GM21786 (cell line): ENCODE results near the gene OR2W3.
A peak's percentile ranks its signal among the peaks of the same experiment; 100 is the strongest.

ENCODE experiments used
- ATAC-seq: cut with Tn5 transposase; IDR thresholded peaks from one replicate; pipeline ENCODE4 v1.9.1; 2021; ENCODE audit not compliant: unreplicated experiment

OR2W3 gene

GRCh38 chr1:247895163-247895637 lies at the start of gene OR2W3:
TSS of gene OR2W3 (plus strand) at chr1:247895587. CDS start at chr1:247895587, 0 bp downstream.
- ATAC-seq, result no peak

GRCh38 chr1:247845693-247846017 lies 49.7 kb upstream of the OR2W3 start:
- ATAC-seq, result no peak

- ATAC-seq, result no peak
Measured at GRCh38 chr1:247848346-247848745, 47.0 kb upstream of the OR2W3 start.

- ATAC-seq, result no peak
Measured at GRCh38 chr1:247849616-247850015, 45.8 kb upstream of the OR2W3 start.

GRCh38 chr1:247854899-247855545 lies 40.4 kb upstream of the OR2W3 start:
- ATAC-seq, result no peak

- ATAC-seq, result no peak
Measured at GRCh38 chr1:247855911-247856310, 39.5 kb upstream of the OR2W3 start.

DNA sequence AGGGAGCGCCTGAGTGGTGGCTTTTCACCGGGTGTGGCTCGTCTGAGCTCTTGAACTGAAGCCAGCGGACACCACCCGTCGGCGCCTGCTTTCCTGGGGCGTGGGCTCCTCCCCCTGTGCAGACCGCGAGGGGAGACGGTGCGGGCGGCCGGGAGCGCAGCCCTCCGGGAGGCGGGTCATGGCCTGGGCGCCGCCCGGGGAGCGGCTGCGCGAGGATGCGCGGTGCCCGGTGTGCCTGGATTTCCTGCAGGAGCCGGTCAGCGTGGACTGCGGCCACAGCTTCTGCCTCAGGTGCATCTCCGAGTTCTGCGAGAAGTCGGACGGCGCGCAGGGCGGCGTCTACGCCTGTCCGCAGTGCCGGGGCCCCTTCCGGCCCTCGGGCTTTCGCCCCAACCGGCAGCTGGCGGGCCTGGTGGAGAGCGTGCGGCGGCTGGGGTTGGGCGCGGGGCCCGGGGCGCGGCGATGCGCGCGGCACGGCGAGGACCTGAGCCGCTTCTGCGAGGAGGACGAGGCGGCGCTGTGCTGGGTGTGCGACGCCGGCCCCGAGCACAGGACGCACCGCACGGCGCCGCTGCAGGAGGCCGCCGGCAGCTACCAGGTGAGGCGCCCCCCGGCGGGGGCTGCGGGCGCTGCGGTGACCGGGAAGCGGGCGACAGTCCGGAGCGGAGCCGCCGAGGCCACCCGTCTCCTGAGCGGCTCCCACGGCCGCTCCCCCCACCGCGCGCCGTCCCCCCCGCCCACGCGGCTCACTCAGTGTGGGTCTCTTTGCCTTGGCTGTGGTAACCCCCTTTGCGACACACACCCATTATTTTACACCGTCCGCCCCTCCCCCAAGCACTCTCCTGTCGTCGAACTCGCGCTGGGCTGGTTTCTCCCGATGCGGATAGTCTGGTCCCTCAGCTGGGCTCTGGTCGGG lies 38.1 kb upstream of the OR2W3 start, which contains the start of gene TRIM58:
Gene TRIM58, plus strand, starts transcription at position 119 of the 916 bp plus-strand sequence. Its CDS starts 60 bp downstream, at position 179.
- ATAC-seq, result peak; percentile 74

DNA sequence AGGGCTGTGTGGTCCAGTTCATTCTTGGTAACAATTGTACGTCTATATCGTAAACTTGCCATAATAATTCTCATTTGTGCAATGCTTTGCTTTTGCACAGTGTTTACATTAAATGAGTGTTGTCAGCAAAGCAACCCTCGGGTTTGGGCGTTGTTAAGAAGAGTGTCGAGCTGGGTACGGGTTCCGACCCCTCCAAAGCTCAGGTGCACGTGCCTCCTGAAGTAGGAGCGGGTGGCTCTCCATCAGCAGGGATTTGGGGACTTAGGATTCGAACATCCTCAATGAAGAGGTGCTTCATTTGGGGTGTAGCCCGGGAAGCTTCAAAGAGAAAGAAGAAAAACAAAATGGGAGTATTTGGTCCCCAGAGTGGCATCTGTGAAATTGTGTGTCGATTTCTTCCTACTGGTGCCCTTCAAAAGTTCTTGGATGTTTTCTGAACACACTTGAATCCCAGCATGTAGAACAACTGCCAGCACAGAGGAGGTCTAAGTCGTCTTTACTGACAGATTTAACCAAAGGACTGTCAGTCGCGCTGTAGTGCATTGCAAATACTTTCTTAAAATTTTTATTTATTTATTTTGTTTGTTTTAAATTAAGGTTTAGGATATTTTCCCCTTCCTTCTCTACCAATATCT lies 37.3 kb upstream of the OR2W3 start:
- ATAC-seq, result no peak

DNA sequence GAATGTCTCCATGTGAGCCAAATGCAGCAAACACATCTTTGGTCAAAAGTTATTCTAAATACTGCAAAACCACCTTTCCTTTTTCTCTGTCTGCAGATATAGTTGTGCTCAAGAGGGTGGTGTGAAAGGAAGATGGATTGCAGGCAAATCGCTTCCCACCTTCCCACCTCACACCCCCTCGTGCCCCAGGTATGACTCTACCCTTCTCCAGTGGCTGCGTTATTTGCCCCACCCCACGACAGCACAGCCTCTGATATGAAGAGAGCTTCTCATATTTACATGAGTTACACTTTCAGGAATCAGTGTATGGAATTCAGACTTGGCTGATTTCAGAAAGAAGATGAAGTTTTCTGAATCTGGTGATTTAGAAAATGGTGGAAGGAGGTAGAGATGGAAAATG lies 32.6 kb upstream of the OR2W3 start:
- ATAC-seq, result no peak

- no peak for ATAC-seq
Measured at GRCh38 chr1:247864644-247865043, 30.7 kb upstream of the OR2W3 start.

- ATAC-seq, result no peak
Measured at GRCh38 chr1:247865416-247865815, 30.0 kb upstream of the OR2W3 start.

DNA sequence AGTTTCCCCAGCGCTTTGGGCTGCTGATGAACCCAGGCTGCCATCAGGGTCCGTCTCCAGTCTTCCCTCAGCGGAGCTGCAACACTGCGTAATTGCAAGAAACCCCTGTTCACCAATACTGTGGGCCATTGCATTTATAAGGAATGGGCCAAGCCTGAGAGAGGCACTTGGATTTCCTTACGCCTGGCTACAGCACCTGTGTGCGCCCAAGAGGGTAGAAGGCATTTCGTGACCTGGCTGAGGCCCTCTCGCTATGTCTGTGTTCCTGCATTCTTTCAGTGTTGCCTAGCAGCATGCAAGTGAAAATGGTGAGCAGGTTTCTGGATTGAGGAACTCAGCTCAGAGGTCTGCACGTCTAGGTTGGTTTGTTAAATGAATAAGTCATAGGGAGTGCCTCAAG lies 12.0 kb upstream of the OR2W3 start:
- no peak for ATAC-seq

DNA sequence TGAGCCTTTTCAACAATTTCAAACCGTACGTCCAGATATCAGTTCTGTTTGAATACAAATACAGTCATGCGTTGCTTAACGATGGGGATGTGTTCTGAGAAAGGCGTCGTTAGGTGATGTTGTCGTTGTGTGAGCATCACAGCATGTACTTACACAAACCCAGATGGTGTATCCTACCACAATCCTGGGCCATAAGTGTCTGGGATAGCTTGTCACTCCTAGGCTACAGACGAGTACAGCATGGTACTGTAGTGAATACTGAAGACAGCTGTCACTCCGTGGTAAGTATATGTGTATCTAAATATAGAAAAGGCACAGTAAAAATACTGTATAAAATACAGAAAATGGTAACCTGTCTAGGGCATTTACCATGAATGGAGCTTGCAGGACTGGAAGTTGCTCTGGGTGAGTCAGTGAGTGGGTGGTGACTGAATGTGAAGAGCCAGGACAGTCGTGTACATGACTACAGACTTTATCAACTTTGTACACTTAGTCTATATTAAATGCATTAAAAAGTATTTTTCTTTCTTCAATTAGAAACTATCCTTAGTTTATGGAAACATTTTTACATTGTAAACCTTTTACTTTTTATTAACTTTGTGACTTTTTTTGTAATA lies 10.5 kb upstream of the OR2W3 start:
- ATAC-seq, result no peak

GRCh38 chr1:247895976-247896375 lies 589 bp downstream of the OR2W3 start:
- ATAC-seq, result no peak

- ATAC-seq, result no peak
Measured at GRCh38 chr1:247904122-247904521, 8.7 kb downstream of the OR2W3 start.

DNA sequence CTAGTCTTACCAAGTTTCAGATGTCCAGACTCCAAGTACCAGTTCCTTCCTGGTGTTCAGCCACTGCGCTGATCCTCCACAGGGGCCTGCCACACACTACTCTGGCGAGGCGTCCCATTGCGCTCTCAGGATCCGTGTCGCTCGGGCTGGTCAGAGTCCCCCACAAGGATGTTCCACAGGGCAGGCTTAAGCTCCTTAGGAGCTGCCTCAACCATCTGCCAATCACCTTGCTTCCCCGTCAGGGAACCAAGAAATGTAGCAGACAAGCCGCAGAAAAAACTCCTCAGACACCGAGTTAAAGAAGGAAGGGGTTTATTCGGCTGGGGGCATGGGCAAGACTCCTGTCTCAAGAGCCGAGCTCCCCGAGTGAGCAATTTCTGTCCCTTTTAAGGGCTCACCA lies 9.8 kb downstream of the OR2W3 start:
- ATAC-seq, result no peak

- ATAC-seq, result no peak
Measured at GRCh38 chr1:247905910-247906503, 10.6 kb downstream of the OR2W3 start.

GRCh38 chr1:247906504-247907047 lies 11.2 kb downstream of the OR2W3 start:
- no peak for ATAC-seq

- no peak for ATAC-seq
Measured at GRCh38 chr1:247908766-247909165, 13.4 kb downstream of the OR2W3 start.

- no peak for ATAC-seq
Measured at GRCh38 chr1:247913786-247914185, 18.4 kb downstream of the OR2W3 start.
